HCT116 (cell line): Measurements from ENCODE around the gene USP47. TPM values are rescaled to one million over a fixed set of nuclear protein-coding genes. Genes with fewer than 3 reads are reported as not detected.
A peak's percentile ranks its signal among the peaks of the same experiment; 100 is the strongest.

ENCODE experiments used
- ATAC-seq: fragments of 200-7000 bp; cut with Tn5 transposase; 2 replicates; pipeline ENCODE4 v1.9.1; 2020; ENCODE audit warnings: mild to moderate bottlenecking, moderate library complexity
- BruUV-seq: library from RNA; stranded (reverse); fragments of 400-500 nt; replicated peaks from 2 replicates; lab custom pipeline; 2021; lab: Mats Ljungman, UMichigan
- CTCF ChIA-PET: fragments of 300-600 bp; sonication (Branson Sonifier 250); formaldehyde crosslinking; loops from one replicate; lab custom pipeline; 2021; ENCODE audit warnings: antibody characterized with exemption; lab: Charles Lee
- POLR2A ChIA-PET: fragments of 300-600, 350-600 bp; sonication (Branson Sonifier 250); formaldehyde crosslinking; loops from one replicate; lab custom pipeline; 2021; ENCODE audit warnings: antibody characterized with exemption; lab: Charles Lee
- RAD21 ChIA-PET, 2 experiments: fragments of 300-600 bp; sonication (Branson Sonifier 250); formaldehyde crosslinking; loops; one replicate each; lab custom pipeline; 2023; ENCODE audit warnings: low total read pairs in 2 of 2; ENCODE audit not compliant: uncharacterized antibody in 2 of 2, unreplicated experiment in 2 of 2, low non-redundant PET in 1 of 2; lab: Charles Lee
- DNase-seq: peaks from one replicate; pipeline ENCODE4 v3.0.0-alpha.2; 2010; ENCODE audit warnings: low read depth, low spot score
- H2AFZ ChIP-seq: fragments of 200-600 bp; shearing (Covaris generic), sonication (generic); 2 replicates; pipeline ENCODE4 v1.6.1; 2017; ENCODE audit warnings: low read depth, mixed run types, mixed read lengths, antibody characterized with exemption, low read length; ENCODE audit not compliant: poor library complexity, severe bottlenecking
- H3K27ac ChIP-seq: 2 replicates; pipeline ENCODE4 v1.5.1; 2012; ENCODE audit warnings: low read depth, low read length
- H3K27me3 ChIP-seq: fragments of 200-600 bp; sonication (generic); 2 replicates; pipeline ENCODE4 v1.6.1; 2016; ENCODE audit warnings: mixed run types, low read length, mixed read lengths; ENCODE audit not compliant: insufficient read depth
- H3K36me3 ChIP-seq, 2 experiments: fragments of 200-500 bp in 1 of 2; fragments of 200-600 bp in 1 of 2; sonication (Bioruptor generic) in 1 of 2; sonication (generic) in 1 of 2; 2 replicates each; pipeline versions ENCODE4 v1.5.1 to v1.6.1; 2014 to 2016; ENCODE audit warnings: low read length in 2 of 2, inconsistent platforms in 1 of 2, mixed read lengths in 1 of 2, mixed run types in 1 of 2; ENCODE audit not compliant: insufficient read depth in 2 of 2, control insufficient read depth in 1 of 2
- H3K4me1 ChIP-seq, 2 experiments: fragments of 200-600 bp in 1 of 2; sonication (generic) in 1 of 2; 2 replicates each; pipeline versions ENCODE4 v1.5.1 to v1.6.1; 2012 to 2017; ENCODE audit warnings: low read length in 2 of 2, inconsistent platforms in 1 of 2, mild to moderate bottlenecking in 1 of 2, mixed read lengths in 1 of 2, mixed run types in 1 of 2, moderate library complexity in 1 of 2; ENCODE audit not compliant: insufficient read depth in 2 of 2, control insufficient read depth in 1 of 2
- H3K4me2 ChIP-seq: fragments of 200-600 bp; sonication (generic); 2 replicates; pipeline ENCODE4 v1.6.1; 2017; ENCODE audit warnings: mixed run types, low read length, mixed read lengths
- H3K4me3 ChIP-seq, 2 experiments: fragments of 200-600 bp in 1 of 2; sonication (generic) in 1 of 2; replicated peaks in 1 of 2; 2 replicates each; pipeline ENCODE4 v1.5.1; 2011 to 2016; ENCODE audit warnings: low read length in 2 of 2, control low read depth in 1 of 2, low read depth in 1 of 2, mild to moderate bottlenecking in 1 of 2, mixed read lengths in 1 of 2, mixed run types in 1 of 2
- H3K79me2 ChIP-seq: fragments of 200-600 bp; sonication (generic); 2 replicates; pipeline ENCODE4 v1.6.1; 2017; ENCODE audit warnings: mild to moderate bottlenecking, mixed run types, low read length, moderate library complexity, mixed read lengths; ENCODE audit not compliant: insufficient read depth
- H3K9ac ChIP-seq: fragments of 200-600 bp; sonication (generic); 2 replicates; pipeline ENCODE4 v1.6.1; 2016; ENCODE audit warnings: low read length, mixed read lengths
- H3K9me2 ChIP-seq: fragments of 200-600 bp; sonication (generic), shearing (Covaris generic); 2 replicates; pipeline ENCODE4 v1.6.1; 2017; ENCODE audit warnings: mixed run types, mild to moderate bottlenecking, moderate library complexity; ENCODE audit not compliant: insufficient read depth
- H3K9me3 ChIP-seq, 2 experiments: fragments of 200-500 bp in 1 of 2; fragments of 200-600 bp in 1 of 2; sonication (Bioruptor generic) in 1 of 2; sonication (generic) in 1 of 2; 2 replicates each; pipeline ENCODE4 v1.6.1; 2014 to 2017; ENCODE audit warnings: low read length in 2 of 2, mixed read lengths in 2 of 2, inconsistent platforms in 1 of 2, low read depth in 1 of 2, mild to moderate bottlenecking in 1 of 2, mixed run types in 1 of 2, moderate library complexity in 1 of 2; ENCODE audit not compliant: control insufficient read depth in 1 of 2, insufficient read depth in 1 of 2
- H4K20me1 ChIP-seq: fragments of 200-600 bp; sonication (generic), shearing (Covaris generic); 2 replicates; pipeline ENCODE4 v1.6.1; 2017; ENCODE audit warnings: mixed run types, mild to moderate bottlenecking, moderate library complexity; ENCODE audit not compliant: insufficient read depth
- ATF3 ChIP-seq: IDR thresholded peaks from 2 replicates; pipeline ENCODE4 v1.6.1; 2012
- CBX3 ChIP-seq: IDR thresholded peaks from 2 replicates; pipeline ENCODE4 v1.6.1; 2012; ENCODE audit warnings: low read depth
- CEBPB ChIP-seq: IDR thresholded peaks from 2 replicates; pipeline ENCODE4 v1.6.1; 2012; ENCODE audit warnings: low read depth
- EGR1 ChIP-seq: IDR thresholded peaks from 2 replicates; pipeline ENCODE4 v1.6.1; 2012; ENCODE audit warnings: low read depth
- ELF1 ChIP-seq: IDR thresholded peaks from 2 replicates; pipeline ENCODE4 v1.6.1; 2012; ENCODE audit warnings: low read depth, borderline replicate concordance
- EZH2 ChIP-seq: fragments of 200-600 bp; sonication (generic); IDR thresholded peaks from 2 replicates; pipeline ENCODE4 v1.6.1; 2017; ENCODE audit warnings: antibody characterized with exemption, mixed run types
- EZH2phosphoT487 ChIP-seq: fragments of 200-600 bp; IDR thresholded peaks from 2 replicates; pipeline ENCODE4 v1.6.1; 2018; ENCODE audit warnings: antibody characterized with exemption, borderline replicate concordance
- JUND ChIP-seq: IDR thresholded peaks from 2 replicates; pipeline ENCODE4 v1.6.1; 2012
- MAX ChIP-seq: IDR thresholded peaks from 2 replicates; pipeline ENCODE4 v1.6.1; 2012
- RAD21 ChIP-seq: IDR thresholded peaks from 2 replicates; pipeline ENCODE4 v1.6.1; 2012; ENCODE audit warnings: low read depth, mild to moderate bottlenecking
- REST ChIP-seq: IDR thresholded peaks from 2 replicates; pipeline ENCODE4 v1.6.1; 2012; ENCODE audit warnings: low read depth
- SIN3A ChIP-seq: IDR thresholded peaks from 2 replicates; pipeline ENCODE4 v1.6.1; 2012; ENCODE audit warnings: low read depth
- SRF ChIP-seq: IDR thresholded peaks from 2 replicates; pipeline ENCODE4 v1.6.1; 2012; ENCODE audit warnings: low read depth
- TCF7L2 ChIP-seq: IDR thresholded peaks from 2 replicates; pipeline ENCODE4 v1.7.0; 2011; ENCODE audit warnings: borderline replicate concordance, inconsistent platforms; ENCODE audit not compliant: insufficient read depth, insufficient read length; ENCODE audit errors: extremely low read depth
- YY1 ChIP-seq: IDR thresholded peaks from 2 replicates; pipeline ENCODE4 v1.6.1; 2011; ENCODE audit warnings: low read length, low read depth, moderate library complexity, mild to moderate bottlenecking; ENCODE audit not compliant: insufficient replicate concordance; ENCODE audit errors: extremely low read depth
- ZBTB33 ChIP-seq: IDR thresholded peaks from 2 replicates; pipeline ENCODE4 v1.6.1; 2011; ENCODE audit warnings: mild to moderate bottlenecking, low read length, moderate library complexity; ENCODE audit not compliant: insufficient replicate concordance; ENCODE audit errors: extremely low read depth
- ZNF274 ChIP-seq: fragments of 200-500 bp; sonication (Bioruptor generic); IDR thresholded peaks from 2 replicates; pipeline ENCODE4 v1.6.1; 2014; ENCODE audit warnings: mild to moderate bottlenecking, low read depth, low read length, inconsistent platforms
- intact Hi-C: fragments of 100-400 bp; cut with micrococcal nuclease; formaldehyde crosslinking; loops from 2 replicates; pipeline ENCODE4 v1.10.0; 2022
- total RNA-seq: library from RNA; stranded (reverse); gene quantifications from one replicate; pipeline ENCODE4 v1.2.1, GENCODE V29; 2021; ENCODE audit not compliant: unreplicated experiment

Gene USP47
- total RNA-seq, 1 experiment from 2014 or later, result 18.9 TPM

- ATAC-seq (no peak), DNase-seq (no peak)
- CTCF ChIA-PET, result interaction anchor here (2.4 kb wide), 1 partner anchor 9 kb away, joined by 21 read pairs; no protein-coding TSS in a partner anchor
- POLR2A ChIA-PET, result no interaction called here
- no peaks in the 10 kb centered on the region for H4K20me1 ChIP-seq
- no peak overlapping the region for H2AFZ ChIP-seq
- H3K36me3 ChIP-seq, result no peaks in the 10 kb centered on the region
- peaks cover 25 to 44% of the 10 kb centered on the region in 2 experiments for H3K4me1 ChIP-seq
- intact Hi-C loops, result no loop called here
- no peaks in the 10 kb centered on the region for H3K79me2 ChIP-seq
- no peaks in the 10 kb centered on the region for H3K27me3 ChIP-seq
- RAD21 ChIA-PET, result no interaction called here
- TF ChIP-seq CEBPB (no peak), ZBTB33 (no peak), TCF7L2 (no peak), ZNF274 (no peak), ELF1 (no peak), ATF3 (no peak), MAX (no peak), EGR1 (no peak), JUND (no peak), SIN3A (no peak), YY1 (no peak), REST (no peak), SRF (no peak), EZH2 (no peak), EZH2phosphoT487 (no peak), RAD21 (no peak), CBX3 (no peak)
- H3K9ac ChIP-seq, result no peak overlapping the region
- H3K9me2 ChIP-seq, result no peaks in the 10 kb centered on the region
- no TSS peak for BruUV-seq
- no peaks in the 10 kb centered on the region for H3K9me3 ChIP-seq
- no peak overlapping the region for H3K27ac ChIP-seq
- no peak overlapping the region for H3K4me3 ChIP-seq
- peak overlapping the region; percentile 79 for H3K4me2 ChIP-seq
Measured at GRCh38 chr11:11975201-11976092, 133.7 kb downstream of the USP47 start.
